Large intestine (tissue), 3 donors: ENCODE results near the gene SDHD. TPM values are rescaled to one million over a fixed set of nuclear protein-coding genes. Genes with fewer than 3 reads are reported as not detected.
"Not testable (repeated sequence)": the region's sequence is repeated elsewhere in the genome, so short reads cannot be mapped to it uniquely, and the experiment has no call there.

Experiments used
- DNase-seq, 2 donors: peaks; one replicate each; pipeline versions ENCODE4 v3.0.0 to v3.0.0-alpha.2; 2013
- H3K27ac ChIP-seq: one replicate; pipeline ENCODE4 v1.5.1; 2013; ENCODE audit warnings: low read length
- H3K27me3 ChIP-seq: 2 replicates; pipeline ENCODE4 v1.6.1; 2013; ENCODE audit warnings: low read length; ENCODE audit not compliant: control insufficient read depth, insufficient read depth
- H3K36me3 ChIP-seq: 2 replicates; pipeline ENCODE4 v1.6.1; 2013; ENCODE audit warnings: low read length; ENCODE audit not compliant: control insufficient read depth, insufficient read depth
- H3K4me1 ChIP-seq: one replicate; pipeline ENCODE4 v1.6.1; 2013; ENCODE audit warnings: low read length; ENCODE audit not compliant: control insufficient read depth, insufficient read depth
- H3K4me3 ChIP-seq: one replicate; pipeline ENCODE4 v1.5.1; 2013; ENCODE audit warnings: low read length
- H3K9me3 ChIP-seq: one replicate; pipeline ENCODE4 v1.6.1; 2013; ENCODE audit warnings: mild to moderate bottlenecking, low read depth, low read length, moderate library complexity; ENCODE audit not compliant: control insufficient read depth
- WGBS: methylation state at CpG from one replicate; pipeline ENCODE4 v1.1.5; 2013; ENCODE audit warnings: low lambda C conversion rate; ENCODE audit not compliant: insufficient coverage; 5-methylcytosine and 5-hydroxymethylcytosine counted together
- polyA plus RNA-seq: library from polyadenylated mRNA; unstranded; fragments of 120-200 nt; gene quantifications from one replicate; pipeline ENCODE4 v1.2.1, GENCODE V29; 2013

Gene SDHD
- polyA plus RNA-seq, 1 donor, result 146 TPM

DNA sequence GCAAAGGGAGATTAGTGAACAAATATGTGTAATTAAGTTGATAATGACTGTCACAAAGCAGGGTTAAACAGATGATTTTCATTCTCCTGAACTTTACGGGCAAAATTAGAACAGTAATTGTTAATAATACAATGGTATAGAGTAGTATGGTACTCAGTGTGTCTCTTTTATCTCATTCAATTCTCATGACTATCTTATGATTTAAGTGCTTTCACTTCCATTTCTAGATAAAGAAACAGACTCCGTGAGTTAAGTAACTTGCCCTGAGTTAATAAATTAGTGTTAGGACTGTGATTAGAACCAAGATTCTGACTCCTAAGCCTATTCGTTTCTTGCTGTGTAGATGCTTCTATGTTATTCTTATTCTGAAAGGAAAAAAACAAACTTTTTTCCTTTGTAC lies 34.9 kb upstream of the SDHD start:
- no peaks in the 10 kb centered on the region for H3K4me1 ChIP-seq
- H3K9me3 ChIP-seq, result no peaks in the 10 kb centered on the region
- H3K4me3 ChIP-seq, result no peak overlapping the region
- DNase-seq, result no peak
- H3K27me3 ChIP-seq, result no peaks in the 10 kb centered on the region
- WGBS, result 80% methylated on average over 1 of the region's 3 CpGs
- peaks cover 40% of the 10 kb centered on the region for H3K36me3 ChIP-seq
- H3K27ac ChIP-seq, result no peak overlapping the region

DNA sequence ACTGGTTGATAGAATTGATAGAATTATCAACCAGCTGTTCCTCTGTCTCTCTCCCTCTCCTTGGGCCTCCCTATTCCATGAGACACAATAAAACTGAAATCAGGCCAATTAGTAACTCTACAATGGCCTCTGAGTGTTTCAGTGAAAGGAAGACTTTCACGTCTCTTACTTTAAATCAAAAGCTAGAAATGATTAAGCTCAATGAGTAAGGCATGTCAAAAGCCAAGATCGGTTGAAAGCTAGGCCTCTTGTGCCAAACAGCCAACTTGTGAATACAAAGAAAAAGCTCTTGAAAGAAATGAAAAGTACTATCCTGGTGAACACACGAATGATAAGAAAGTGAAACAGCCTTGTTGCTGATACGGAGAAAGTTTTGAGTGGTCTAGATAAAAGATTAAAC lies 29.5 kb upstream of the SDHD start:
- 89% methylated on average over 4 of the region's 4 CpGs for WGBS
- Histone ChIP-seq H3K36me3 (peaks cover 48% of the 10 kb centered on the region), H3K4me1 (no peaks in the 10 kb centered on the region), H3K9me3 (no peaks in the 10 kb centered on the region), H3K27ac (no peak overlapping the region), H3K27me3 (no peaks in the 10 kb centered on the region), H3K4me3 (no peak overlapping the region)
- DNase-seq, result no peak

DNA sequence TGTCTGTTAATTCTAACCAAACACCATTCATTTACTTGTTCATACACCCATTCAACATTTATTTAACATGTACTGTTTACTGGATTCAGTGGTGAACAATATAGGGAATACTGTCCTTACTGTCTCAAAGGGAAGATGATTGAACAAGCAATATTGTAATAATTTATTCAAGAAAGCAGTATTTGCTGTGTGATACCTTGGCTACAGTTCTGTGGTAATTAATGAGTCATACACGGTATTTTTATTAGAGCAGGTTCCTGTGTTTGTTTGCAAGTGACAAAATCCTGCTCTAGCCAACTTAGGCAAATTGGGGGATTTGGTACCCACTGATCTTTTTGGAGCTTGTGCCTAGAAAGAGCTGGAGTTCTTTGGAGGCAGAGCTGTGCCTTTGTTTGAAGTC lies 28.6 kb upstream of the SDHD start:
- DNase-seq, result no peak
- Histone ChIP-seq H3K36me3 (peaks cover 46% of the 10 kb centered on the region), H3K27ac (no peak overlapping the region), H3K4me3 (no peak overlapping the region), H3K9me3 (no peaks in the 10 kb centered on the region), H3K27me3 (no peaks in the 10 kb centered on the region), H3K4me1 (no peaks in the 10 kb centered on the region)
- no CpG with 5 or more reads among the region's 1 CpG for WGBS

DNA sequence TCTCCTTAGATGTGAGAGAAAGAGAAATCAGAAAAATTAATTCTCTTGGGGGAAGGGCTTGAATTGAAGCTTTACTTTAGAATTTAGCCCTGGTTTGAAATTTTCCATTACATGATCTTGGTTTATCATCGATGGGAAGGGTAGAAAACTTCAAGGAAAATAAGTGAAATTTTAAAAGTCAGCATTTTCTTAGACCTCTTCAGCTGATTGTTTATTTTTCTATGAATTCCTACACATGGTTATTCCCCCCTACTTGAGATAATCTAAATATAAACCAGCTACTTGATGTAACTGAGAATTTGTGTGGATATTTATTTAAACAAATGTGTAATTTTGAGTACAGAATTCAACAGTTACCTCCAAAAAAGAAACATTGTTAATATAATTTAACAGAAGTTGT lies 23.8 kb upstream of the SDHD start:
- Histone ChIP-seq H3K9me3 (no peaks in the 10 kb centered on the region), H3K27ac (no peak overlapping the region), H3K4me3 (no peak overlapping the region), H3K27me3 (no peaks in the 10 kb centered on the region), H3K4me1 (no peaks in the 10 kb centered on the region), H3K36me3 (peaks cover 29% of the 10 kb centered on the region)
- DNase-seq, result no peak
- WGBS, result 86% methylated on average over 1 of the region's 1 CpG

DNA sequence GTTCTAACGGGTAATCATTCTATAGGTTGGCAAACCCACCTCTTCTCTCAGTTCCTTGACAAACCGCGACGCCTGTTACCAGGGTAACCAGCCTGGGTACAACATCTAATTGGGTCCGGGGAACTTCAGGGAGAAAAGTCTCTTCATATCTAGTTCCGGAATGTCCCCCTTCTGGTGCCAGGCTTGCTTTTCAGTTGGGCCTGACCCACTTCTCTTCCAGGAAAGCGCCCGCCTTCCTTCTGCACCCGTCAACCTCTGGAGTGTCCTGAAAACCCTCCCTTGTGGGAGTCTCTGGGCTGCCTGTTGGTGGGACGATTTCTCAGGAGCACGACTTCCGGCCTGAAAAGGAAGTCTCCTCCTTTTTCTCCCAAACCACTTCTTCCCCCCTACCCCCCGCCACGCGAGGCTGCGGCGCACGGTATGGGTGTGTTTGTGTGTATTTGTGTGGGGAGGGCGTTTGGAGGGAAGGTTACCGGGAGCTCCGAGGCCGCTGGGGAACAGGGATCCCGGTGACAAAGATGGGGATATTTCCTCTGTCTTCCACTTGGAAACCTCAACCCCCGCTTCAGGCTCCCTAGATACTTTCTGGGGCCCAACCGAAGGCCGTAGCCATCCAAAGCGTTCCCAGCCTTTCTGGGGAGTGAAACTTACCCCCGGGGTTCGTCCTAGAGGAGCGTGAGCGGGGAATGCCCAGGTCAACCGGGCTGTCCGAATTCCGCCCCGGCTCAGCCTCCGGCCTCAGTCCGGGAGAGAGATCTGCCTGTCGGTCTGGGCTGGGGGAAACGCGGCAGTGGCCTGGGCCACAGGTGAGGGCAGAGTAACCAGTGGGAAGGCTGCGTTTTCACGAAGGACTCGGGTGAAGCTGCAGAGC lies 12.5 kb upstream of the SDHD start, which contains the start of the genes NKAPD1 and PIH1D2:
TSS of gene NKAPD1 (plus strand) at position 359 of the 871 bp plus-strand sequence. CDS start 1,276 bp downstream, outside the sequence.
TSS of gene PIH1D2 (minus strand) at position 77 of the 871 bp plus-strand sequence. CDS start 843 bp downstream, outside the sequence.
- peak within 1 kb of the TSS; percentile 72 for H3K27ac ChIP-seq
- peak within 1 kb of the TSS; percentile 83 for H3K4me3 ChIP-seq
- H3K9me3 ChIP-seq, result no peaks in the 10 kb centered on the region
- no peaks in the 10 kb centered on the region for H3K27me3 ChIP-seq
- H3K36me3 ChIP-seq, result peaks cover 23% of the 10 kb centered on the region
- H3K4me1 ChIP-seq, result no peaks in the 10 kb centered on the region
- DNase-seq, result peak; percentile 67 to 88
- no CpG with 5 or more reads among the region's 43 CpGs for WGBS

DNA sequence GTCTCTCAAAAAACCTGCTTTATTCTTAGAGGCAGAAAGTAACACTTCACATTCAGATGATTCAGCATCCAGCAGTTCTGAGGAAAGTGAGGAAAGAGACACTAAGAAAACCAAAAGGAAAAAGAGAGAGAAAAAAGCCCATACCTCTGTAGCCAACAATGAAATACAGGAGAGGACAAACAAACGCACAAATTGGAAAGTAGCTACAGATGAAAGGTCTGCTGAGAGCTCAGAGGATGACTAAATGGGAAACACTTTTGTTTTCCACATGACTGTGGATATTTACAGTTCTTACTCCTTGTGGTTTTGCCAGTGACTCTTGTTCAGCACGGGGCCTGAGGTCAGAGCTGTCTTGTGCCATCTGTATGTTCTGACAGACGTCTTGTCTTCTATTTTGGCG lies 3.9 kb upstream of the SDHD start:
- H3K27ac ChIP-seq, result no peak overlapping the region
- peaks cover 57% of the 10 kb centered on the region for H3K36me3 ChIP-seq
- H3K9me3 ChIP-seq, result no peaks in the 10 kb centered on the region
- H3K4me3 ChIP-seq, result no peak overlapping the region
- peaks cover 13% of the 10 kb centered on the region for H3K4me1 ChIP-seq
- no peaks in the 10 kb centered on the region for H3K27me3 ChIP-seq
- no peak for DNase-seq
- whole genome bisulfite sequencing, result 100% methylated on average over 1 of the region's 4 CpGs

DNA sequence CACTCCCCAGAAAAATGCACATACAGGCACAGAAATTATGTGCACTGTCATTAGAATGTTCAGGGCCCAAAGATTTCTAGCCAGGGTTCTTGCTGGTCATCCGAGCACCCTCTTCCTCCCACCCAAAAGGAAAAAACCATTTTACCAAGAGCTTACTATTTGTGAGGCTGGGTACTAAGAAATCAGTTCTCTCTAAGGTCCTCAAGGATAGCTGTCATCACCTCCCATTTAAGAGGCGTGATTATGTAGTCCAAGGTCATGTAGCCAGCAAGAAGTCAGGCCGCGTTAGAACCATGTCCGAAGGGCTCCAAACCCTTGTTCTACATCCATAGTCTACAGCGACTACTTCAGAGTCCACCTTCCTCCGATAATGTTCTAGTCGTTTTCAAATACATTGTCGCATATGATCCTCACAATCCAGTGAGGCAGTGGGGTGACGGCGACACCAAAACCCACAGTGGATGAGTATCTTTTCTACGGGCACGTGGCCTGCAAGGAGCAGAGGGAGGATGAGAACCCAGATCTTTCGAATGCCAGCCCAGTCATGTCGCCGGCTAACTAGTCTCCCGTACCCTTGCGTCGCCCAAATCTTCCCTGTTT lies 751 bp upstream of the SDHD start:
- DNase-seq, result peak in 1 of 2 donors; percentile 13
- Histone ChIP-seq H3K36me3 (peaks cover 56% of the 10 kb centered on the region), H3K4me1 (peaks cover 20% of the 10 kb centered on the region), H3K4me3 (peak overlapping the region; percentile 94), H3K9me3 (no peaks in the 10 kb centered on the region), H3K27ac (peak overlapping the region; percentile 54), H3K27me3 (no peaks in the 10 kb centered on the region)
- WGBS, result 0% methylated on average over 2 of the region's 19 CpGs

DNA sequence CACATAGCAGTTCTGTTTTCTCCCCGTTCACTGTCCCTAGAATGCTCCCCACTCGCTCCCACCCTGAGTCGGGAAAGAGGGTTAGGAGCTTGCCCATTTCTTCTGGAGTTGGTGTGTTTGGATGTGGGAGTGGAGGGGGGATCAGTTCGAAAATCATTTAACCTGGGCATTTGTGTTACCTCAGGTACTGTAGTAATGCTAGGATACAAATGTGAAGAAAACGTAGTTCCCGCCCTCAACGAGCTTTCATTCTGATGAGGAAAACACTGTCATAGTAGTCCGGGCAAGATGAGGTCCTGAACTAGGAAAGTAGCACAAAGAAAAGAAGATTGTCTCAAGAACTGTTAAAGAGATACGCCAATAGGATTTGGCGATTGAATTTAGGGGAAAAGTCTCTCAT lies 539 bp downstream of the SDHD start:
- H3K4me3 ChIP-seq, result peak overlapping the region; percentile 94
- H3K36me3 ChIP-seq, result peaks cover 67% of the 10 kb centered on the region
- no peak for DNase-seq
- H3K27ac ChIP-seq, result no peak overlapping the region
- WGBS, result 8% methylated on average over 5 of the region's 10 CpGs
- H3K4me1 ChIP-seq, result peaks cover 20% of the 10 kb centered on the region
- H3K27me3 ChIP-seq, result no peaks in the 10 kb centered on the region
- no peaks in the 10 kb centered on the region for H3K9me3 ChIP-seq

DNA sequence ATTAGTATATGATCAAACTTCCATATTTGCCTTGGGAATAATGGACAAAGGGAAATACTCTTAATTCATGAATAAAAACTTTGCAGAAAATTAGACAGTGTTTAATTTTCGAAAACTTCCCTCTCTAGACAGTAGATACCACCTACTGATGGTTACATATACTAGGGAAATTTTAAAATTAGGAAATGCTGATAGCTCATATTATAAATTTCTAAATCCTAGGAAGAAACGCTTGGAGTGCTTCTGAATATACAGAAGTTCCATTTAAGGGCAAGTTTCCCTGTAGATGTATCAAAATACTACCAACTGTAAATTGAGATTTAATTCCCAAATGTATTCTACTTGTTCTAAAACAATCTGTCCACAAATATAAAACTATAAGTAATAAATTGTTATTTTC lies 8.6 kb downstream of the SDHD start:
- H3K27ac ChIP-seq, DNase-seq, H3K4me3 ChIP-seq, H3K4me1 ChIP-seq, H3K27me3 ChIP-seq, H3K9me3 ChIP-seq: not testable (repeated sequence)
- peaks cover 46% of the 10 kb centered on the region for H3K36me3 ChIP-seq
- no CpG with 5 or more reads among the region's 2 CpGs for WGBS

DNA sequence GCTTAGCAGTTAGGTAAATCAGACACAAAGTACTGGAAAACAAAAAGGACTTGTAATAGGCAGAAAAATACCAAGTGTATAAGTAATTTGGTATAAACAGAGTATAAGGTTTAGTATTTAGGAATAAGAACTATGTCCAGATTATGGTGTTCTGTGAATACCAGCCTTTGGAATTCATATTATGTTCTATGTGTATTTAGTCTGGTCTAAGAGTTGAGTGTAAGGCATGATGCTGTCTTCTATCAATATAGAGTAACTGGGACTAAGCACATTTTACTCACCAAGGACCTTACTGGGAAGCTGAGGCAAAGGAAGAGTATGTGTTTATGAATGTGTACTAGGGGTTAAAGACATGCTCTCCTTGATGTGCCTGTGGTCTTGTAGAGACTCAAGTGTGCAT lies 9.5 kb downstream of the SDHD start:
- H3K36me3 ChIP-seq, result peaks cover 37% of the 10 kb centered on the region
- H3K27ac ChIP-seq, result no peak overlapping the region
- H3K27me3 ChIP-seq, result no peaks in the 10 kb centered on the region
- DNase-seq, result no peak
- H3K4me3 ChIP-seq, result no peak overlapping the region
- no peaks in the 10 kb centered on the region for H3K4me1 ChIP-seq
- H3K9me3 ChIP-seq, result no peaks in the 10 kb centered on the region
